ENCODE measurements around the gene FFAR3. TPM values are rescaled to one million over a fixed set of nuclear protein-coding genes. Genes with fewer than 3 reads are reported as not detected.

The FFAR3 gene
- total RNA-seq, 4 donors from 2014 or later = not detected

GRCh38 chr19:35322014-35322413 is 36.2 kb upstream of the FFAR3 start:
- Histone ChIP-seq H3K36me3 (no peaks in the 10 kb centered on the region), H3K4me3 (no peak overlapping the region), H3K27ac (no peak overlapping the region), H3K9me3 (no peaks in the 10 kb centered on the region), H3K27me3 (no peaks in the 10 kb centered on the region), H3K4me1 (peaks cover 13% of the 10 kb centered on the region)
- 92% methylated on average over 9 of the region's 9 CpGs for WGBS
- DNase-seq (ENCODE audit: low spot score in 2 of 2) = no peak
- TF ChIP-seq POLR2AphosphoS5 (IDR thresholded peaks at IDR 0.05) (no peak), EP300 (IDR thresholded peaks at IDR 0.05) (no peak), POLR2A (IDR thresholded peaks at IDR 0.05) (no peak)
- TF ChIP-seq, protein P1, sequence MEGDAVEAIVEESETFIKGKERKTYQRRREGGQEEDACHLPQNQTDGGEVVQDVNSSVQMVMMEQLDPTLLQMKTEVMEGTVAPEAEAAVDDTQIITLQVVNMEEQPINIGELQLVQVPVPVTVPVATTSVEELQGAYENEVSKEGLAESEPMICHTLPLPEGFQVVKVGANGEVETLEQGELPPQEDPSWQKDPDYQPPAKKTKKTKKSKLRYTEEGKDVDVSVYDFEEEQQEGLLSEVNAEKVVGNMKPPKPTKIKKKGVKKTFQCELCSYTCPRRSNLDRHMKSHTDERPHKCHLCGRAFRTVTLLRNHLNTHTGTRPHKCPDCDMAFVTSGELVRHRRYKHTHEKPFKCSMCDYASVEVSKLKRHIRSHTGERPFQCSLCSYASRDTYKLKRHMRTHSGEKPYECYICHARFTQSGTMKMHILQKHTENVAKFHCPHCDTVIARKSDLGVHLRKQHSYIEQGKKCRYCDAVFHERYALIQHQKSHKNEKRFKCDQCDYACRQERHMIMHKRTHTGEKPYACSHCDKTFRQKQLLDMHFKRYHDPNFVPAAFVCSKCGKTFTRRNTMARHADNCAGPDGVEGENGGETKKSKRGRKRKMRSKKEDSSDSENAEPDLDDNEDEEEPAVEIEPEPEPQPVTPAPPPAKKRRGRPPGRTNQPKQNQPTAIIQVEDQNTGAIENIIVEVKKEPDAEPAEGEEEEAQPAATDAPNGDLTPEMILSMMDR (IDR thresholded peaks at IDR 0.05) = no peak

GRCh38 chr19:35327642-35328041 is 30.6 kb upstream of the FFAR3 start:
- no peaks in the 10 kb centered on the region for H3K36me3 ChIP-seq

DNA sequence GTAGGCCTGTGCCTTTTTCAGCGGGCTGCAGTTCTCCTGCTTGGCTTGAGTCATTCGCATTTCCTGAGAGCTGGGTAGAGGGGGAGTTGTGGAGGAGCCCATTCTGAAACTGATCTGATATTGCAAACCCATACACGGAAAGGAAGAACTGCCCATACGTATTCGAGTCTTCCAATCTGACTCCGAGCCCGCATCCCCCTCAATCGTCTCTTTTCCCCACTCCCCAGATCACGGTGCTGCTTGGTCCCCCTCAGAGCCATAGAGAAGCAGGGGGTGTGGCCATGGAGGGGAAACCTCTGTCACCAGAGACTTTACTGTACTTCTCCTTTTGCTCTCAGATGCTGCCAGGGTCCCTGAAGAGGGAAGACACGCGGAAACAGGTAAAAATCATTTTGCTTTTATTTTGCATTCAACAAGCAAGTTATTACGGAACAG is 29.4 kb upstream of the FFAR3 start, which contains the start of gene CD22:
TSS of gene CD22 (plus strand) at position 337 of the 435 bp plus-strand sequence. CDS start 2,854 bp downstream, outside the sequence.
- Histone ChIP-seq H3K4me1 (no peaks in the 10 kb centered on the region), H3K4me3 (no peak within 1 kb of the TSS), H3K36me3 (no peaks in the 10 kb centered on the region), H3K9me3 (no peaks in the 10 kb centered on the region), H3K27me3 (peaks cover 21% of the 10 kb centered on the region), H3K27ac (no peak within 1 kb of the TSS)
- WGBS = 79% methylated on average over 12 of the region's 12 CpGs
- TF ChIP-seq EP300 (IDR thresholded peaks at IDR 0.05) (no peak), POLR2A (IDR thresholded peaks at IDR 0.05) (no peak), POLR2AphosphoS5 (IDR thresholded peaks at IDR 0.05) (no peak)
- TF ChIP-seq, protein P1 (IDR thresholded peaks at IDR 0.05) = no peak
- DNase-seq (ENCODE audit: low spot score in 2 of 2) = no peak

More at GRCh38 chr19:35327642-35328041, 30.6 kb upstream of the FFAR3 start:
- no peak for DNase-seq (ENCODE audit: low spot score in 2 of 2)
- no peaks in the 10 kb centered on the region for H3K4me1 ChIP-seq
- 71% methylated on average over 4 of the region's 4 CpGs for WGBS
- H3K27ac ChIP-seq = no peak overlapping the region
- no peak for TF ChIP-seq POLR2A (IDR thresholded peaks at IDR 0.05)
- no peak for TF ChIP-seq EP300 (IDR thresholded peaks at IDR 0.05)
- TF ChIP-seq, protein P1 (IDR thresholded peaks at IDR 0.05) = no peak
- no peak for TF ChIP-seq POLR2AphosphoS5 (IDR thresholded peaks at IDR 0.05)
- H3K9me3 ChIP-seq = no peaks in the 10 kb centered on the region
- no peak overlapping the region for H3K4me3 ChIP-seq
- peaks cover 17% of the 10 kb centered on the region for H3K27me3 ChIP-seq

DNA sequence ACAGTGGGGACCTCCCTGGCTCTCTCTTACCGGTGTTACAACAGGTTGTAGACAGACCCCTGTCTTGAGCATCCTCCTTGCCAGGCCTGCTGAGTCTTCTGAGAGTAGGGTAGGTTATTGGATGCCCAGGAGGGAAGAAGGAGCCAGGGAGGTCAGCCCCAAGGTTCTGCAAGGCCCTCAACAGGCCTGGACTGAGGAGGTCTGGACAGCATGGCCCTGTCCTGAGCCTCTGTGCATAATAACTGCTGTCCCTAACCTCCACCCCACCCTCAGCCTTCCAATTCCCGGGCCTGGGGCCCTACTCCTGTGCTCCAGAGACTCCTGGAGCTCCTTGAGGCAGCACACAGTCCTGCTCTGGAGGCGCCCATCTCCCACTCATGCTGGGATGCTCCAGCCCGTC is 28.9 kb upstream of the FFAR3 start:
- Histone ChIP-seq H3K36me3 (no peaks in the 10 kb centered on the region), H3K4me3 (no peak overlapping the region), H3K27me3 (peaks cover 22% of the 10 kb centered on the region), H3K9me3 (no peaks in the 10 kb centered on the region), H3K27ac (no peak overlapping the region), H3K4me1 (no peaks in the 10 kb centered on the region)
- TF ChIP-seq POLR2A (IDR thresholded peaks at IDR 0.05) = no peak
- no peak for TF ChIP-seq POLR2AphosphoS5 (IDR thresholded peaks at IDR 0.05)
- TF ChIP-seq, protein P1 (IDR thresholded peaks at IDR 0.05) = no peak
- no peak for TF ChIP-seq EP300 (IDR thresholded peaks at IDR 0.05)
- 82% methylated on average over 4 of the region's 4 CpGs for WGBS
- DNase-seq (ENCODE audit: low spot score in 2 of 2) = no peak

DNA sequence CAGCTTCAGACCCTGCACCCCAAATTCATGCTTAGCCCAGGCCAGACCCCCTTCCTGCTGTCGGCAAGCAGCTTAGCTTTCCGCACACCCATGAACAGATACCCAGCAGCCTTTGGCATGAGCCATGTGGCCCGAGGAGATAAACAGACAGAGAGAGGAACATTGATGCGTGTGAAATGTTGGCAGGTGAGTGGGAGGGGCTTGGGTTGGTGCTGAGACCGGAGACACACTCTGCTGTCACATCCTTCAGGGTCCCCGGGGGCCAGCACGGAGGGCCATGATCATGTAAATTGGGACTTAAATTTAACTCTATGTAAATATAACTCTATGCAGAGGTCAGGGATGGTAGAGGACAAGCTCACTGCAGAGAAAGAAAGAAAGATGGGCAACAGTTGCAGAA is 27.8 kb upstream of the FFAR3 start:
- DNase-seq (ENCODE audit: low spot score in 2 of 2) = no peak
- Histone ChIP-seq H3K4me1 (no peaks in the 10 kb centered on the region), H3K36me3 (no peaks in the 10 kb centered on the region), H3K9me3 (no peaks in the 10 kb centered on the region), H3K27me3 (peaks cover 22% of the 10 kb centered on the region), H3K4me3 (no peak overlapping the region), H3K27ac (no peak overlapping the region)
- WGBS = 66% methylated on average over 7 of the region's 7 CpGs
- TF ChIP-seq POLR2A (IDR thresholded peaks at IDR 0.05) (no peak), EP300 (IDR thresholded peaks at IDR 0.05) (no peak), POLR2AphosphoS5 (IDR thresholded peaks at IDR 0.05) (no peak)
- TF ChIP-seq, protein P1 (IDR thresholded peaks at IDR 0.05) = no peak

All from suprapubic skin (tissue), 4 donors.